ENCODE data around the gene SIAE. TPM values are rescaled to one million over a fixed set of nuclear protein-coding genes. Genes with fewer than 3 reads are reported as not detected.

SIAE gene
- total and polyA plus RNA-seq, 7 donors = 9.1 to 21.8 (median 15.7) TPM

DNA sequence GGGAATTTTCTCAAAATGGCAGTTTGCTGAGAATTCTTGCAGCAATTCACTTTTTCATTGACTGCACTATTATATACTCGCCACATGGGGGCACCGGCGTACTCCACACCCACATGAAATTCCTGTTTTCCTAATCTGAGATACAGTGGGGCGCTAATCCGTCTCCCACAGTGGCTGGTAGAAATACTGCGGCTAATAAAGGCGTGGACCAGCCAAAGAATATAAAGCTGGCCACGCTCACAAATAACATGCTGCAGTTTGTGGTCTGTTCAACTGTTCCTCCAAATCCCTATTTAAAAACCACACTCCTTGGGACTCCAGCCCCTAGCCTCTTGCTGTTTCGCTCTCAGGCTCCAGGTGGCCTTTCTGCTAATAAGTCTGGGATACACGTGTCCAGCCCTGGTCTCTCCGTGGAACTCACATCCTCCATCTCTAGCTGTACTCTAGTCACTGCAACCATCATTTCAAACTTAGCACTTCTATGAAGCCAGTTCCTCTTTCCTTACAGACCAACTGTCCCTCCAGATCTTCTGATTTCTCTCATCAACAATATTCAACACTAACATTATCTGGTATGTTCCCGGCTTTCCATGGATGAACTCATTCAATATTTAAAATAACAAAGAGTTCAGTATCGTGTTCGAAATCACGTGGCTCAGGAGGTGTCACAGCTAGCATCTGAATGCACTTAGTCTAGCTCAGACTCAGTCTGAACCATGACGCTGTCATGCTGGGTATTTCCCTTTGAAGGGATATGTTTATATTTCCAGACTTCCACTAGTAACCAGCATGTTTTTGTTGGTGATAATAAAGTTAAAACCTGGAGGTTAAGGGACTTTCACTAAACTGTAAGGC is 28.9 kb downstream of the SIAE start:
- Histone ChIP-seq H3K27ac (no peak overlapping the region), H3K4me1 (no peaks in the 10 kb centered on the region), H3K9me3 (no peaks in the 10 kb centered on the region), H3K36me3 (ENCODE audit: insufficient read depth in 1 of 2, low read depth in 1 of 2) (peaks cover 0 to 22% of the 10 kb centered on the region in 2 donors), H3K27me3 (ENCODE audit: insufficient read depth in 3 of 3, low read length in 2 of 3) (no peaks in the 10 kb centered on the region), H3K4me3 (no peak overlapping the region)
- 28 to 31% (median 29%) methylated on average over 16 of the region's 16 CpGs for WGBS, 3 donors
- ATAC-seq = peak; percentile 73 to 91 (median 83)
- TF ChIP-seq, protein P1, sequence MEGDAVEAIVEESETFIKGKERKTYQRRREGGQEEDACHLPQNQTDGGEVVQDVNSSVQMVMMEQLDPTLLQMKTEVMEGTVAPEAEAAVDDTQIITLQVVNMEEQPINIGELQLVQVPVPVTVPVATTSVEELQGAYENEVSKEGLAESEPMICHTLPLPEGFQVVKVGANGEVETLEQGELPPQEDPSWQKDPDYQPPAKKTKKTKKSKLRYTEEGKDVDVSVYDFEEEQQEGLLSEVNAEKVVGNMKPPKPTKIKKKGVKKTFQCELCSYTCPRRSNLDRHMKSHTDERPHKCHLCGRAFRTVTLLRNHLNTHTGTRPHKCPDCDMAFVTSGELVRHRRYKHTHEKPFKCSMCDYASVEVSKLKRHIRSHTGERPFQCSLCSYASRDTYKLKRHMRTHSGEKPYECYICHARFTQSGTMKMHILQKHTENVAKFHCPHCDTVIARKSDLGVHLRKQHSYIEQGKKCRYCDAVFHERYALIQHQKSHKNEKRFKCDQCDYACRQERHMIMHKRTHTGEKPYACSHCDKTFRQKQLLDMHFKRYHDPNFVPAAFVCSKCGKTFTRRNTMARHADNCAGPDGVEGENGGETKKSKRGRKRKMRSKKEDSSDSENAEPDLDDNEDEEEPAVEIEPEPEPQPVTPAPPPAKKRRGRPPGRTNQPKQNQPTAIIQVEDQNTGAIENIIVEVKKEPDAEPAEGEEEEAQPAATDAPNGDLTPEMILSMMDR (IDR thresholded peaks at IDR 0.05) = peak; percentile 73
- peak; percentile 42 to 57 for DNase-seq
- intact Hi-C loops (cut with DNase I) = loop anchor here in 1 of 2 donors (5.0 kb wide), 1 partner anchor 193 kb away; no protein-coding TSS in a partner anchor

DNA sequence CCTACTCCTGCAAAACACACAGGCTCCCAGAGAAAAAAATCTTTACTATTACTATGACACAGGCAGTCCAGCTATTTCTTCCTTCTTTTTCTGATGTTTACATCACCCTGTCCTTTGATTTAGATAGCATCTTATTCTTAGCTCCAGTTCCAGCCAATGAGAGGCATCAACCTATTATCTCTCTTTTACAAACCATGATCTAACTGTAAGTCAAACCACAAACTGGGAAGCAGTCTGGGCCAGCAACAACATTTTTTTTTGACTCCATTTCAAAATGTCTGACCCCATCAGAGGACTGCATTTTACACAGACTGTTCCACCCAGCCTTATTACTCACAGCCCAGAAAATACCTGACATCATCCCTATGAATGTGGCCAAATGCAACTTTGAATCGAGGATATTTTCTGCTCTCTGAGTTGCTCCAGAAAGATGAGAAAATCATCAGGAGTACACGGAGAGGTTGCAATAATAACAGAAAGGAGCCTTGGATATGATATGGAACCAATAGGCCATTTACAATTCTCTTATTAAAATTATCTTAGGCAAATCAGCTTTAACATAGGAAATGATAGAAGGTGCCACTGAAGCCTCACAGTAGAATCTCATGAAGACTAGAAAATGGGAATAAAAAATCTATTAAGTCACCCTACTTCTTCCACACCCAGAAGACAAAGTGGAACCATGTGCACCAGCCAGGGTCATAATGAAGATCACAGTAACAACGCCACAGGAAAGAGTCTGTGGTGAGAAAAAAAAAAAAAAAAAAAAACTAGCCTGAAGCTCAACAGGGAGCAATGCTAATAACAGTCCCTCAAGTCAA is 29.7 kb downstream of the SIAE start:
- Histone ChIP-seq H3K9me3 (no peaks in the 10 kb centered on the region), H3K4me1 (no peaks in the 10 kb centered on the region), H3K27me3 (ENCODE audit: insufficient read depth in 3 of 3, low read length in 2 of 3) (no peaks in the 10 kb centered on the region), H3K36me3 (ENCODE audit: insufficient read depth in 1 of 2, low read depth in 1 of 2) (peaks cover 0 to 30% of the 10 kb centered on the region in 2 donors), H3K4me3 (no peak overlapping the region), H3K27ac (no peak overlapping the region)
- peak; percentile 18 to 40 (median 32) for ATAC-seq
- 34 to 45% (median 35%) methylated on average over 3 of the region's 3 CpGs for WGBS, 3 donors
- TF ChIP-seq, protein P1 (IDR thresholded peaks at IDR 0.05) = no peak
- DNase-seq = no peak
- intact Hi-C loops (cut with DNase I) = loop anchor here in 1 of 2 donors (5.0 kb wide), 1 partner anchor 193 kb away; no protein-coding TSS in a partner anchor

DNA sequence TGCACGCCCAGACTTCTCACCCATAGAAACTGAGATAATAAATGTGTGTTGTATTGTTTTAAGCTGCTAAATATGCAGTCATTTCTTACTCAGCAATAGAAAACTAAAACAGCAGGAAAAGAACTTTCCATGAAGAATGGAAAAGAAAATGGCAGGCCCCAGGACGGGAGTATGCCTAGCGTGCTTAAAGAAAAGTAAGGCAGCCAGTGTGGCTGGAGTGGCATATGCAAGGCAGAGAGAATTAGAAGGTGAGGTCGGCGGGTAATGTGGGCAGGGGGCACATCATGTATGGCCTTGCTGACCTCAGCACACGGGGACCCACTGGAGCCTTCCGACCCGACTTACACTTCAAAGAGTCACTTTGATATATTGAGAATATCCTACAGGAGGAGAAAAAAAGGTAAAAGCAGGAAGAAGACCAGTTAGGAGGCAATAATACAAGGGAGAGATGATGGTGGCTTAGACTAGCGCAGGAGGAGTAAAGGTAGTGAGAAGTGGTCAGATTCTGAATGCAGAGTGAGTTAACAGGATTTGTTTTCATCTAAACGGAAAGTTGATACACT is 30.4 kb downstream of the SIAE start:
- H3K27me3 ChIP-seq (ENCODE audit: insufficient read depth in 3 of 3, low read length in 2 of 3) = no peaks in the 10 kb centered on the region
- no peak overlapping the region for H3K27ac ChIP-seq
- 79 to 88% (median 85%) methylated on average over 10 of the region's 10 CpGs for WGBS, 3 donors
- peaks cover 0 to 37% of the 10 kb centered on the region in 2 donors for H3K36me3 ChIP-seq (ENCODE audit: insufficient read depth in 1 of 2, low read depth in 1 of 2)
- TF ChIP-seq, protein P1 (IDR thresholded peaks at IDR 0.05) = no peak
- no peak overlapping the region for H3K4me3 ChIP-seq
- ATAC-seq (no peak), DNase-seq (no peak)
- H3K9me3 ChIP-seq = no peaks in the 10 kb centered on the region
- H3K4me1 ChIP-seq = no peaks in the 10 kb centered on the region
- intact Hi-C loops (cut with DNase I) = loop anchor here in 1 of 2 donors (5.0 kb wide), 1 partner anchor 194 kb away; no protein-coding TSS in a partner anchor

DNA sequence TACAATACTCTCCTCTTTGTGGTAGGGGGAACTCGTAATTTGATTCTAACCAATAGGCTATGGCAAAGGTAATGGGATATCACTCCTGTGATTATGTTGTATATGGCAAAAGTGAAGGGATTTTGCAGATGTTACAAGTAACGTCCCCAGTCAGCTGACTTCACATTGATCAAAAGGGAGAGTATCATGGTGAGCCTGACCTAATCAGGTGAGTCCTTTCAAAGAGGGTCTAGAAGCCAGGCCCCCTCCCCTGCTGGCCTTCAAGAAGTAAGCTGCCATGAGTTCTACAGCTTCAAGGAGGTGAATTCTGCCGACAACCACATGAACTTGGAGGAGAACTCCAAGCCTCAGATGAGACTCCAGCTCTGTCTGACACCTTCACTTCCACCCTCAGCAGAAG is 30.9 kb downstream of the SIAE start:
- no peak overlapping the region for H3K4me3 ChIP-seq
- no peaks in the 10 kb centered on the region for H3K4me1 ChIP-seq
- WGBS, 3 donors = 86 to 92% (median 88%) methylated on average over 3 of the region's 3 CpGs
- ATAC-seq = no peak
- H3K27ac ChIP-seq = no peak overlapping the region
- H3K9me3 ChIP-seq = no peaks in the 10 kb centered on the region
- TF ChIP-seq, protein P1 (IDR thresholded peaks at IDR 0.05) = no peak
- intact Hi-C loops (cut with DNase I) = loop anchor here in 1 of 2 donors (5.0 kb wide), 1 partner anchor 195 kb away; no protein-coding TSS in a partner anchor
- no peaks in the 10 kb centered on the region for H3K27me3 ChIP-seq (ENCODE audit: insufficient read depth in 3 of 3, low read length in 2 of 3)
- no peak for DNase-seq
- peaks cover 0 to 37% of the 10 kb centered on the region in 2 donors for H3K36me3 ChIP-seq (ENCODE audit: insufficient read depth in 1 of 2, low read depth in 1 of 2)
